HepG2 (cell line): ENCODE results near the gene PYCR2. TPM values are rescaled to one million over a fixed set of nuclear protein-coding genes. Genes with fewer than 3 reads are reported as not detected.

ENCODE experiments used
- BRD4 ChIP-seq: sonication (generic); formaldehyde crosslinking; IDR thresholded peaks from 2 replicates; pipeline ENCODE4 v1.4.0; 2020; ENCODE audit warnings: missing genetic modification reagents
- CAMTA2 ChIP-seq: sonication (generic); formaldehyde crosslinking; IDR thresholded peaks from 2 replicates; pipeline ENCODE4 v1.4.0; 2020; ENCODE audit warnings: mild to moderate bottlenecking, missing genetic modification reagents, borderline replicate concordance
- CCDC6 ChIP-seq: sonication (generic); formaldehyde crosslinking; IDR thresholded peaks from 2 replicates; pipeline ENCODE4 v1.8.1; 2022; ENCODE audit warnings: mild to moderate bottlenecking, missing genetic modification reagents, moderate library complexity
- ELF4 ChIP-seq: sonication (generic); formaldehyde crosslinking; IDR thresholded peaks from 2 replicates; pipeline ENCODE4 v1.5.0; 2020; ENCODE audit warnings: missing genetic modification reagents, mild to moderate bottlenecking, moderate library complexity, borderline replicate concordance
- KDM5B ChIP-seq: sonication (generic); formaldehyde crosslinking; IDR thresholded peaks from 2 replicates; pipeline ENCODE4 v1.4.0; 2020; ENCODE audit warnings: missing genetic modification reagents, mild to moderate bottlenecking, borderline replicate concordance
- PRDM10 ChIP-seq: sonication (generic); formaldehyde crosslinking; IDR thresholded peaks from 2 replicates; pipeline ENCODE4 v1.4.0; 2020; ENCODE audit warnings: low read depth, missing genetic modification reagents
- PTBP1 ChIP-seq: fragments of 200-400 bp; formaldehyde crosslinking; IDR thresholded peaks from 2 replicates; pipeline ENCODE4 v1.6.1; 2018; ENCODE audit warnings: low read length, low read depth; ENCODE audit not compliant: poor library complexity, severe bottlenecking
- SMAD3 ChIP-seq: sonication (generic); formaldehyde crosslinking; IDR thresholded peaks from 2 replicates; pipeline ENCODE4 v1.4.0; 2020; ENCODE audit warnings: missing genetic modification reagents
- SOX5 ChIP-seq: IDR thresholded peaks from 2 replicates; pipeline ENCODE4 v1.6.1; 2016; ENCODE audit warnings: borderline replicate concordance
- SOX6 ChIP-seq, 2 experiments: fragments of 450-650 bp in 1 of 2; sonication (generic) in 1 of 2; formaldehyde crosslinking in 1 of 2; IDR thresholded peaks; 2 replicates each; pipeline versions ENCODE4 v1.4.0 to v1.6.1; 2017 to 2020; ENCODE audit warnings: antibody characterized with exemption in 1 of 2, mild to moderate bottlenecking in 1 of 2, missing genetic modification reagents in 1 of 2
- TCF12 ChIP-seq, 2 experiments: fragments of 450-650 bp in 1 of 2; sonication (generic) in 1 of 2; formaldehyde crosslinking in 1 of 2; IDR thresholded peaks; 2 replicates each; pipeline versions ENCODE4 v1.6.1 to v1.8.0; 2017 to 2022; ENCODE audit warnings: antibody characterized with exemption in 1 of 2, mild to moderate bottlenecking in 1 of 2, missing genetic modification reagents in 1 of 2, moderate library complexity in 1 of 2
- TOE1 ChIP-seq: sonication (generic); formaldehyde crosslinking; IDR thresholded peaks from 2 replicates; pipeline ENCODE4 v1.4.0; 2020; ENCODE audit warnings: mild to moderate bottlenecking, missing genetic modification reagents
- U2AF2 ChIP-seq: fragments of 200-400 bp; formaldehyde crosslinking; IDR thresholded peaks from 2 replicates; pipeline ENCODE4 v1.6.1; 2017; ENCODE audit warnings: low read depth, mild to moderate bottlenecking, low read length
- ZNF34 ChIP-seq: sonication (generic); formaldehyde crosslinking; IDR thresholded peaks from 2 replicates; pipeline ENCODE4 v1.4.0; 2020; ENCODE audit warnings: mild to moderate bottlenecking, missing genetic modification reagents, borderline replicate concordance
- ZNF503 ChIP-seq: sonication (generic); formaldehyde crosslinking; IDR thresholded peaks from 2 replicates; pipeline ENCODE4 v1.4.0; 2020; ENCODE audit warnings: missing genetic modification reagents
- ZNF558 ChIP-seq: sonication (generic); formaldehyde crosslinking; IDR thresholded peaks from 2 replicates; pipeline ENCODE4 v1.9.0; 2022; ENCODE audit warnings: mild to moderate bottlenecking, missing genetic modification reagents, borderline replicate concordance
- ZNF615 ChIP-seq: sonication (generic); formaldehyde crosslinking; IDR thresholded peaks from 2 replicates; pipeline ENCODE4 v1.5.0; 2020; ENCODE audit warnings: mild to moderate bottlenecking, missing genetic modification reagents, borderline replicate concordance
- ZNF761 ChIP-seq: sonication (generic); formaldehyde crosslinking; conservative IDR thresholded peaks from 2 replicates; pipeline ENCODE4 v1.4.0; 2020; ENCODE audit warnings: mild to moderate bottlenecking, missing genetic modification reagents
- ZNF777 ChIP-seq: sonication (generic); formaldehyde crosslinking; IDR thresholded peaks from 2 replicates; pipeline ENCODE4 v1.4.0; 2020; ENCODE audit warnings: missing genetic modification reagents
- ZNF790 ChIP-seq: sonication (generic); formaldehyde crosslinking; IDR thresholded peaks from 2 replicates; pipeline ENCODE4 v1.8.0; 2022; ENCODE audit warnings: missing genetic modification reagents, mild to moderate bottlenecking, borderline replicate concordance
- ZNF850 ChIP-seq: sonication (generic); formaldehyde crosslinking; conservative IDR thresholded peaks from 2 replicates; pipeline ENCODE4 v1.9.0; 2021; ENCODE audit warnings: mild to moderate bottlenecking, missing genetic modification reagents
- ZNF891 ChIP-seq: sonication (generic); formaldehyde crosslinking; IDR thresholded peaks from 2 replicates; pipeline ENCODE4 v1.5.0; 2020; ENCODE audit warnings: mild to moderate bottlenecking, missing genetic modification reagents
- polyA plus RNA-seq, 8 experiments: library from polyadenylated mRNA; depleted of rRNA in 3 of 8; stranded (reverse) in 7 of 8; unstranded in 1 of 8; fragments of >200 nt; fragmentation: Illumina TruSeq in 4 of 8; extraction: Trizol in 4 of 8; gene quantifications; 2 replicates each; pipeline versions ENCODE4 v1.2.1 to v1.2.3, GENCODE V29; 2011 to 2016; ENCODE audit warnings: low read depth in 4 of 8, missing spikeins in 1 of 8, mixed read lengths in 1 of 8; ENCODE audit not compliant: insufficient read depth in 1 of 8
- total RNA-seq, 5 experiments: library from RNA; depleted of rRNA; stranded (reverse); fragments of >200 nt; fragmentation: Illumina TruSeq; extraction: Trizol; gene quantifications; 2 replicates each; pipeline ENCODE4 v1.2.3, GENCODE V29; 2016; ENCODE audit warnings: low read depth in 1 of 5
- TF ChIP-seq, protein P1 (sequence below): IDR thresholded peaks from 2 replicates; pipeline ENCODE4 v1.6.1; 2012; ENCODE audit warnings: inconsistent platforms

Gene PYCR2
- total and polyA plus RNA-seq, 2 of the 13 experiments (the other 11 are each of a cell fraction or from before 2014, with no cell fraction given) = 47.2 to 47.8 TPM

DNA sequence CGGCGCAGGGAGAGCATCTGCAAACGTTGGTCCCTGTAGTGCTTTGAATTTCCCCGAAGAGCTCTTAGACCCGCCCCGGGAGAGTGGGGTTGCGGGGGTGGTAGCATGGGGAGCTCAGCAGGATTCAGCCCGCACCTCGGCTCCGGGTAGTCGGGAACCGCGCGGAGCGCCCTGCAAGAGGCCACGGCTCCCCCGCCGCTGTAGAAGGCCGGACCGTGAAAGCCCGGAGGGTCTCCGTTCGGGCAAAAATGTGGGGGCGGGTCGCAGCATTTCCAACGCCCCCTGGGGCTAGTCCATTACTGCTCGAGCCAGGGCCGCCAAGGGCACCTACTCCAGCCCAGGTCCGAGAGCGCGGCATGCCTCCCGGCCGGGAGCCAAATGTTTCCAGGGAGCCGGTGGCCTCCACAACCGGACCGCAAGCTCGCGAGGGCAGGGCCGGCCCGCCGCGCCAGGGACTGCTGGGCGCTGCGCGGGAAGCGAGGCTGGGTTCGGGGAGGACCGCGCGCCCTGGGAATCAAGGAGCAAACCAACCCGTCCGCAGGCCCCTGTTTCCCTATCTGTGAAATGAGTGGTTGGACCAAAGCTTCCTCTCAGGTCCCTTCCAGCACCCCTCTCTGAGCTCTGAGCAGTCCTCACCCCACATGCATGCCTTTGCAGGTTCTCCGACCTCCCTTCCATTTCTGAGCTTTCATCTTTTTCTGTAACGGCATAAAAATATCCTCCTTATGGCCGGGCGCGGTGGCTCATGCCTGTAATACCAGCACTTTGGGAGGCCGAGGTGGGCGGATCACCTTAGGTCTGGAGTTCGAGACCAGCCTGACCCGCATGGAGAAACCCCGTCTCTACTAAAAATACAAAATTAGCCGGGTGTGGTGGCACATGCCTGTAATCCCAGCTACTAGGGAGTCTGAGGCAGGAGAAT lies 41.1 kb downstream of the PYCR2 start (continued):
- TF ChIP-seq ZNF558 (CRISPR knock-in tag) (0 out of 2 replicates have a peak, but pooled peaks have one; percentile 36), ZNF790 (CRISPR knock-in tag) (0 out of 2 replicates have a peak, but pooled peaks have one; percentile 74), KDM5B (CRISPR knock-in tag) (peak; percentile 14; the same call in 1 of the 2 replicates), CAMTA2 (CRISPR knock-in tag) (no peak), ZNF615 (0 out of 2 replicates have a peak, but pooled peaks have one; percentile 69), ZNF777 (CRISPR knock-in tag) (peak; percentile 66), ZNF761 (CRISPR knock-in tag) (peak; percentile 67; the same call in 1 of the 2 replicates), TOE1 (CRISPR knock-in tag) (no peak), BRD4 (CRISPR knock-in tag) (no peak; the same call in 1 of the 2 replicates), CCDC6 (CRISPR knock-in tag) (no peak), PRDM10 (0 out of 2 replicates have a peak, but pooled peaks have one; percentile 37), SMAD3 (no peak), ZNF891 (CRISPR knock-in tag) (no peak), PTBP1 (no peak), ZNF850 (CRISPR knock-in tag) (0 out of 2 replicates have a peak, but pooled peaks have one; percentile 72), ELF4 (no peak), ZNF34 (no peak), U2AF2 (no peak), SOX5 (no peak), SOX6 (IDR thresholded peaks at IDR 0.05) (no peak), SOX6 (CRISPR knock-in tag; IDR thresholded peaks at IDR 0.05) (no peak; the same call in 1 of the 2 replicates), TCF12 (IDR thresholded peaks at IDR 0.05) (no peak), TCF12 (CRISPR knock-in tag; IDR thresholded peaks at IDR 0.05) (no peak; the same call in 1 of the 2 replicates), ZNF503 (CRISPR knock-in tag) (no peak)
- TF ChIP-seq, protein P1, sequence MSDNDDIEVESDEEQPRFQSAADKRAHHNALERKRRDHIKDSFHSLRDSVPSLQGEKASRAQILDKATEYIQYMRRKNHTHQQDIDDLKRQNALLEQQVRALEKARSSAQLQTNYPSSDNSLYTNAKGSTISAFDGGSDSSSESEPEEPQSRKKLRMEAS = peak; percentile 73
